PC-3 (cell line): Measurements from ENCODE around the gene CCT5. TPM values are rescaled to one million over a fixed set of nuclear protein-coding genes. Genes with fewer than 3 reads are reported as not detected.

Experiments
- ATAC-seq: fragments of 200-7000 bp; cut with Tn5 transposase; 2 replicates; pipeline ENCODE4 v1.9.1; 2020; ENCODE audit warnings: mild to moderate bottlenecking, moderate library complexity
- BruUV-seq: library from RNA; stranded (reverse); fragments of 400-500 nt; replicated peaks from 2 replicates; lab custom pipeline; 2021; lab: Mats Ljungman, UMichigan
- CTCF ChIA-PET: fragments of 300-600 bp; sonication (Branson Sonifier 250); formaldehyde crosslinking; loops from one replicate; lab custom pipeline; 2022; ENCODE audit warnings: antibody characterized with exemption; lab: Charles Lee
- POLR2A ChIA-PET: fragments of 300-600 bp; sonication (Branson Sonifier 250); formaldehyde crosslinking; loops from one replicate; lab custom pipeline; 2022; ENCODE audit warnings: antibody characterized with exemption; ENCODE audit not compliant: unreplicated experiment; lab: Charles Lee
- DNase-seq: peaks from one replicate; pipeline ENCODE4 v3.0.0-alpha.2; 2015
- H2AFZ ChIP-seq: fragments of 300-600 bp; sonication (generic); 2 replicates; pipeline ENCODE4 v1.6.0; 2016; ENCODE audit warnings: antibody characterized with exemption, low read length
- H3F3A ChIP-seq: fragments of 300-600 bp; sonication (generic); one replicate; pipeline ENCODE4 v1.6.0; 2017; ENCODE audit warnings: antibody characterized with exemption, low read length, control low read depth, mild to moderate bottlenecking; ENCODE audit not compliant: unreplicated experiment
- H3K27ac ChIP-seq: fragments of 300-600 bp; sonication (generic); 2 replicates; pipeline ENCODE4 v1.5.1; 2016; ENCODE audit warnings: mild to moderate bottlenecking, low read length
- H3K27me3 ChIP-seq: fragments of 300-600 bp; sonication (generic); 2 replicates; pipeline ENCODE4 v1.6.1; 2016; ENCODE audit warnings: low read length, mixed read lengths
- H3K36me3 ChIP-seq: fragments of 300-600 bp; sonication (generic); 2 replicates; pipeline ENCODE4 v1.6.1; 2016; ENCODE audit warnings: low read depth, mixed run types, low read length, mixed read lengths
- H3K4me1 ChIP-seq: fragments of 300-600 bp; sonication (generic); 2 replicates; pipeline ENCODE4 v1.5.1; 2016; ENCODE audit warnings: low read length; ENCODE audit not compliant: insufficient read depth
- H3K4me2 ChIP-seq: fragments of 300-600 bp; sonication (generic); 2 replicates; pipeline ENCODE4 v1.6.0; 2016; ENCODE audit warnings: low read length
- H3K4me3 ChIP-seq: fragments of 300-600 bp; sonication (generic); 2 replicates; pipeline ENCODE4 v1.5.1; 2016; ENCODE audit warnings: mild to moderate bottlenecking, low read length, mixed read lengths
- H3K79me2 ChIP-seq: fragments of 300-600 bp; sonication (generic); 2 replicates; pipeline ENCODE4 v1.6.1; 2017; ENCODE audit warnings: low read length, mixed read lengths
- H3K9ac ChIP-seq: fragments of 300-600 bp; sonication (generic); 2 replicates; pipeline ENCODE4 v1.6.0; 2016; ENCODE audit warnings: mild to moderate bottlenecking, low read length
- H3K9me2 ChIP-seq: fragments of 300-600 bp; sonication (generic); replicated peaks from 2 replicates; pipeline ENCODE4 v1.6.1; 2016; ENCODE audit warnings: mixed run types, low read length, mixed read lengths
- H3K9me3 ChIP-seq: fragments of 300-600 bp; sonication (generic); 2 replicates; pipeline ENCODE4 v1.6.1; 2016; ENCODE audit warnings: low read length, mixed read lengths
- H4K20me1 ChIP-seq: fragments of 300-600 bp; sonication (generic); 2 replicates; pipeline ENCODE4 v1.6.1; 2016; ENCODE audit warnings: low read length, mixed read lengths
- CTCF ChIP-seq: fragments of 300-600 bp; sonication (generic); conservative IDR thresholded peaks from 2 replicates; pipeline ENCODE4 v1.5.1; 2017; ENCODE audit warnings: antibody characterized with exemption, low read depth, mild to moderate bottlenecking, low read length
- EZH2 ChIP-seq: fragments of 300-600 bp; sonication (generic); IDR thresholded peaks from one replicate; pipeline ENCODE4 v1.6.1; 2017; ENCODE audit warnings: antibody characterized with exemption, mild to moderate bottlenecking, low read length; ENCODE audit not compliant: unreplicated experiment
- EZH2phosphoT487 ChIP-seq: fragments of 300-600 bp; sonication (generic); IDR thresholded peaks from 2 replicates; pipeline ENCODE4 v1.6.1; 2018; ENCODE audit warnings: mild to moderate bottlenecking, antibody characterized with exemption, low read length, borderline replicate concordance
- intact Hi-C: fragments of 100-400 bp; cut with micrococcal nuclease; formaldehyde crosslinking; loops from 2 replicates; pipeline ENCODE4 v1.9.0; 2023
- total RNA-seq: library from RNA; depleted of rRNA; stranded (reverse); fragments of >200 nt; gene quantifications from 2 replicates; pipeline ENCODE4 v1.2.3, GENCODE V29; 2014

CCT5 gene
- total RNA-seq, 1 experiment from 2014 or later, result 1,334 TPM

- no peaks in the 10 kb centered on the region for H3K9me3 ChIP-seq
- DNase-seq (no peak), ATAC-seq (no peak)
- H3K9ac ChIP-seq, result no peak overlapping the region
- peaks cover 80% of the 10 kb centered on the region for H3K79me2 ChIP-seq
- H3F3A ChIP-seq, result no peaks in the 10 kb centered on the region
- intact Hi-C loops, result no loop called here
- no TSS peak for BruUV-seq
- H3K4me1 ChIP-seq, result peaks cover 32% of the 10 kb centered on the region
- H3K9me2 ChIP-seq, result no peaks in the 10 kb centered on the region
- H3K27ac ChIP-seq, result no peak overlapping the region
- H2AFZ ChIP-seq, result no peak overlapping the region
- H3K4me3 ChIP-seq, result no peak overlapping the region
- no peak for TF ChIP-seq CTCF
- TF ChIP-seq EZH2, result no peak
- no peak for TF ChIP-seq EZH2phosphoT487
- peaks cover 27% of the 10 kb centered on the region for H3K36me3 ChIP-seq
- CTCF ChIA-PET, result no interaction called here
- no peaks in the 10 kb centered on the region for H3K27me3 ChIP-seq
- no peak overlapping the region for H3K4me2 ChIP-seq
- no peaks in the 10 kb centered on the region for H4K20me1 ChIP-seq
- POLR2A ChIA-PET, result no interaction called here
Measured at GRCh38 chr5:10303699-10304170, 53.7 kb downstream of the CCT5 start.

- no peak for ATAC-seq
- Histone ChIP-seq H2AFZ (no peak overlapping the region), H3K9me3 (no peaks in the 10 kb centered on the region), H3K36me3 (peaks cover 22% of the 10 kb centered on the region), H3K4me3 (no peak overlapping the region), H3K9ac (no peak overlapping the region), H3K9me2 (no peaks in the 10 kb centered on the region), H3K4me2 (0 out of 2 replicates have a peak overlapping the region, but pooled peaks have one; percentile 92), H3K4me1 (peaks cover 44% of the 10 kb centered on the region), H3K27me3 (no peaks in the 10 kb centered on the region), H4K20me1 (no peaks in the 10 kb centered on the region), H3F3A (peaks cover 6% of the 10 kb centered on the region), H3K79me2 (peaks cover 71% of the 10 kb centered on the region), H3K27ac (no peak overlapping the region)
- peak; percentile 32; the same call in 1 of the 2 replicates for TF ChIP-seq CTCF
- no peak for TF ChIP-seq EZH2
- no peak for TF ChIP-seq EZH2phosphoT487
- POLR2A ChIA-PET, result no interaction called here
- DNase-seq, result no peak
- BruUV-seq, result no TSS peak
- CTCF ChIA-PET, result interaction anchor here (0.9 kb wide), 1 partner anchor 59 kb away, joined by 7 read pairs; no protein-coding TSS in a partner anchor
- intact Hi-C loops, result no loop called here
Measured at GRCh38 chr5:10304932-10305331, 54.9 kb downstream of the CCT5 start.

GRCh38 chr5:10306114-10306513, 56.0 kb downstream of the CCT5 start:
- POLR2A ChIA-PET, result no interaction called here
- Histone ChIP-seq H3K4me2 (peak overlapping the region; percentile 92), H3K27ac (peak overlapping the region; percentile 88)

More at GRCh38 chr5:10306114-10306513, 56.0 kb downstream of the CCT5 start:
- no peaks in the 10 kb centered on the region for H3K27me3 ChIP-seq
- H2AFZ ChIP-seq, result peak overlapping the region; percentile 85
- H3K4me1 ChIP-seq, result peaks cover 53% of the 10 kb centered on the region
- intact Hi-C loops, result loop anchor here (2.0 kb wide), 1 partner anchor 21 kb away; no protein-coding TSS in a partner anchor
- peaks cover 60% of the 10 kb centered on the region for H3K79me2 ChIP-seq
- peak overlapping the region; percentile 89 for H3K9ac ChIP-seq
- DNase-seq (peak; percentile 34), ATAC-seq (no peak)
- H4K20me1 ChIP-seq, result no peaks in the 10 kb centered on the region
- H3K9me3 ChIP-seq, result no peaks in the 10 kb centered on the region
- TF ChIP-seq EZH2 (no peak), EZH2phosphoT487 (no peak), CTCF (no peak)
- BruUV-seq, result no TSS peak
- CTCF ChIA-PET, result no interaction called here
- peaks cover 20% of the 10 kb centered on the region for H3K36me3 ChIP-seq
- peaks cover 15% of the 10 kb centered on the region for H3F3A ChIP-seq
- peak overlapping the region; percentile 76 for H3K4me3 ChIP-seq
- no peaks in the 10 kb centered on the region for H3K9me2 ChIP-seq
